GM19395 (cell line): Measurements from ENCODE around the gene STK11.
A peak's percentile ranks its signal among the peaks of the same experiment; 100 is the strongest.

Experiments used
- ATAC-seq: cut with Tn5 transposase; IDR thresholded peaks from one replicate; pipeline ENCODE4 v1.9.1; 2021; ENCODE audit warnings: mild to moderate bottlenecking, moderate library complexity; ENCODE audit not compliant: unreplicated experiment

Gene STK11

GRCh38 chr19:1249990-1250436 is 44.4 kb downstream of the STK11 start:
- ATAC-seq, result no peak

GRCh38 chr19:1250437-1251260 is 45.1 kb downstream of the STK11 start:
- no peak for ATAC-seq

GRCh38 chr19:1251330-1252220 is 46.0 kb downstream of the STK11 start:
- ATAC-seq, result no peak

- ATAC-seq, result no peak
These were observed 46.7 kb downstream of the STK11 start for GRCh38 chr19:1252221-1252820.

GRCh38 chr19:1252821-1253513 is 47.4 kb downstream of the STK11 start:
- ATAC-seq, result no peak

GRCh38 chr19:1253514-1254080 is 48.0 kb downstream of the STK11 start:
- no peak for ATAC-seq

GRCh38 chr19:1254081-1254527 is 48.5 kb downstream of the STK11 start:
- no peak for ATAC-seq

- ATAC-seq, result no peak
These were observed 49.1 kb downstream of the STK11 start for GRCh38 chr19:1254530-1255185.

GRCh38 chr19:1255186-1256161 is 49.9 kb downstream of the STK11 start:
- ATAC-seq, result no peak

GRCh38 chr19:1256646-1257474 is 51.3 kb downstream of the STK11 start:
- ATAC-seq, result no peak

GRCh38 chr19:1257475-1258162 is 52.0 kb downstream of the STK11 start:
- ATAC-seq, result no peak

- ATAC-seq, result no peak
These were observed 52.5 kb downstream of the STK11 start for GRCh38 chr19:1258163-1258492.

- ATAC-seq, result no peak
These were observed 53.2 kb downstream of the STK11 start for GRCh38 chr19:1258707-1259205.

- no peak for ATAC-seq
These were observed 53.8 kb downstream of the STK11 start for GRCh38 chr19:1259206-1259875.

GRCh38 chr19:1259876-1260748 is 54.5 kb downstream of the STK11 start:
- ATAC-seq, result peak; percentile 7
